Measurements from ENCODE around the gene MARCHF7.
"Not testable (repeated sequence)": the region's sequence is repeated elsewhere in the genome, so short reads cannot be mapped to it uniquely, and the experiment has no call there.

The MARCHF7 gene

DNA sequence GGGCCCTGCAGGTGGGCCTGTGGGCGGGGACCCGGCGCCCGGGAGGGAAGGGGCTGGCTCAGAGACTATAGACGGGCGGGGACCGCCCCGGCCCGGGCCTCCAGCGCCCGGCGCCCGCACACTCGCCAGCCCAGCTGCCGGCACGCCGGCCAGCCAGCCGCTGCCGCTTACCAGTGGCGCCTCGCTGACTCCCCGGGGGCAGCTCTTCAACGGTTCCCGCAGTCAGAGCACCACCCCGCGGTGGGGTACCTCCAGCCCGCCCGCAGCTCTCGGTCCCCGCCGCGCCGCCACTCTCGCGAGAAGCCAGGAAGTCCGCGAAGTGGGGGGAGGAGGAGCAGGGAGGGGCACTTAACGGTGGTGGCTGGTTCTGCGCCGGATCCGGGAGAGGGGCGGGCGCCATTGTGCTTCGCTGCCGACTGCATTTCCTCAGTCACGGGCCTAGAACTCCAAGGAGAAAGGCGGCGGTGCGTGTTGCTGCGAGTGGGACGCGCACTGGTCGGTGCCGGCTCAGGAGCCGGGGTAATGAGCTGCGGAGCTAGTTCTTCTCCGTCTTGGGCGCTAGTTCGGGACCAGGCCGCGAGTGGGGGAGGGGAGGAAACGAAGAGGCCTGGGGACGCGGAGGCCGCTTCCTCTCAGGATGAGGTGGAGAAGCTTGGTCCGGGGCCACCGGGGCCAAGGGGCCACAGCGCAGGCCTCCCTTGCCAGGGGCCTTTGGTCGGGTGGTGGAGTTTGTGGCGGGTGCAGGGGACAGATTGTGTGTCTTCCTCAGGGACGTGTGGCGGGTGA is at the start of gene MARCHF7:
MARCHF7 (plus strand) TSS at position 364 of the 786 bp plus-strand sequence. CDS start 16,517 bp downstream, outside the sequence.
- DNase-seq = peak; percentile 96

DNA sequence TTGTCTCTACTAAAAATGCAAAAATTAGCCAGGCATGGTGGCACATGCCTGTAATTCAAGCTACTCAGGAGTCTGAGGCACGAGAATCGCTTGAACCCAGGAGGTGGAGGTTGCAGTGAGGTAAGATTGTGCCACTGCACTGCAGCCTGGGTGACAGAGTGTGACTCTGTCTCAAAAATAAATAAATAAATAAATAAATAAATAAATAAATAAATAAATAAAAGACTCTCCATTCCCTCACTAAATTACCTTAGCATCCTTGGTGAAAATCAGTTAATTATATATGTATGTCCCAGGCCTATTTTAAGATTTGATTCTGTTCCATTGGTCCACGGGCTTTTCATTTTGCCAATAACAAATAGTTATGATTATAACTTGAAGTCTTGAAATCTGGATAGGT is 44.9 kb upstream of the MARCHF7 start:
- not testable (repeated sequence) for DNase-seq

DNA sequence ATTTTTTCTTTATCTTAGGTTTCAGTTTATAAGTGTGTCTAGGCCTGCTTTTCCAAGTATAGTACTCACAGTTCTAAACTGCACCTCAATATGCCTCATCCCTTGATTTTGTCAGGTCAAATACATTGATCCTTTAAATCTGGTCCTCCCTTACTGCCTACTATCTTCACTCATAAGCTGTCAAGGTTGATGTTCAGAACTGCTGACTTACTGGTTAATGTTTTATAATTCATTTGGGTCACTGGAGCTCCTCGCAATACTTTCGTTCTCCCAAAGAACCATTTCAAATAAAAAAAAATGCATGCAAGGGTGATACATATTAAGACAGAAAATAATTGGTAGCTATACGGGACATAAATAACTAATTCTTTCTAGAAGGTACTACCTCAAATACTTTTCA is 41.3 kb upstream of the MARCHF7 start:
- DNase-seq = no peak

DNA sequence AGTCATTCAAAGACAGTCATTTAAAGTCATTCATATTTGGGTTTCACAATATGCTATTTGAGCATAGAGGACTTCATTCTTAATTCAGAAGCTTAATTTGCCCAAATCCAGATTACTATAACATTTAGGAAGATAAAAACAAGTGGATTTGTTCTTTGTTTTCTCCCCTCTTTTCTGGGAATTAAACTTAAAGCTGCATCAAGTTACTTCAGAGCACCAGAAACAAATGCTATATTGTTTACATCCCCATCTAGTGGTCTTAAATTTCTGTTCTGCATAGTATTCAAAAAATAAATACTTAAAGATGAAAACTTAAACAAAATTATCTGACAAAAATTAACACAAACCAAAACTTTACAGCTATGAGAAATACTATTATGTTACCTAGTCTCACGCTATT is 34.7 kb upstream of the MARCHF7 start:
- DNase-seq = no peak

- no peak for DNase-seq
Measured at GRCh38 chr2:159680692-159681091, 31.6 kb upstream of the MARCHF7 start.

DNA sequence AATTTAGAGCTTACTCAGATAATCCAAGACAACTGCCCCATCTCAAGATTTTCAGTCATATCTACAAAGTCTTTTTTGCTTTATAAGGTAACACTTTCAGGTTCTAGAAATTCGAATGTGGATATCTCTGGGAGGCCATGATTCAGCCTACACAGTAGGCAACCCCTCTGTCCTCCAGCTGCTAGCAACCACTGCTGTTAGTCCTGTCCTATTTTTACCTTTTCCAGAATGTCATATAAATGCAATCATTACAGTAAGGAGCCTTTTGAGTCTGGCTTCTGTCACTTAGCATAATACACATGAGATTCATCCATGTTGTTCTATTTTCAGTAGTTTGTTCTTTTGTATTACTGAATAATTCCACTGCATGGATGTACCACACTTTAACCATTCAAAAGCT is 28.5 kb upstream of the MARCHF7 start:
- DNase-seq = no peak

DNA sequence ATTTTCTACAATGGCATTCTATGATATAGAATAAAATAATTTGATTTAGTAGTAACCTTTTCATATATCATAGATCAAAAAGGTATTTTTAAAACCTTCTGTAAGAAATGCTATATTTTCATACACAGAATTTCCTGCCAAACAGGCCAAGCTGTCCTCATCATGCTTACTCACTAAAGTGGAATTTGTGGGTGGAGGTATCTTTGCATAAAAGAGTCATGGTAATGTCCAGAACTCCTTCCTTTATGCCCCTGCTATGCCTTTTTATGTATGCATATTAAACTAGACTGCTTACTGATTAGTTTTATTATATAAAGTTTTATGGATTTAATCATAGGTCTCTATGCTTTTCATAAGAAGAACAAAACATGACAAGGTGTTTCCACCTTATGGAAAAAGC is 27.5 kb upstream of the MARCHF7 start:
- DNase-seq = no peak

DNA sequence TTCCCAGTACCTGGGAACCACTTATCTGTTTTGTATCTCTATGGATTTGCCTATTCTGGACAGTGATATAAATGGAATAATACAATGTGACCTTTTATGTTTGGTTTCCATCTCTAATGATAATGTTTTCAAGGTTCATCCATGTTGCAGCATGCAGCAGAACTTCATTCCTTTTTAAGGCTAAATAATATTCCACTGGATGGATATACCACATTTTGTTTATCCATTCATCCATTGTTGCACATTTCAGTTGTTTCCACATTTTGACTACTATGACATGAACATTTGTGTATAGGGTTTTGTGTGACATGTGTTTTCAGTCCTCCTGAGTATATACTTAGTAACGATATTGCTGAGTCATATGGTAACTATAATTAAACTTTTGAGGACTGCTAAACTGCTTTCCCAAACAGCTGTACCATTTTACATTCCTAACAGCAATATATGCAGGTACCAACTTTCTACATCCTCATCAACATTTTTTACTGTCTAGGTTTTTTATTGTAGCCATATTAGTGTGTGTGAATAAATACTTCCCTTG is 17.7 kb upstream of the MARCHF7 start:
- DNase-seq = no peak

DNA sequence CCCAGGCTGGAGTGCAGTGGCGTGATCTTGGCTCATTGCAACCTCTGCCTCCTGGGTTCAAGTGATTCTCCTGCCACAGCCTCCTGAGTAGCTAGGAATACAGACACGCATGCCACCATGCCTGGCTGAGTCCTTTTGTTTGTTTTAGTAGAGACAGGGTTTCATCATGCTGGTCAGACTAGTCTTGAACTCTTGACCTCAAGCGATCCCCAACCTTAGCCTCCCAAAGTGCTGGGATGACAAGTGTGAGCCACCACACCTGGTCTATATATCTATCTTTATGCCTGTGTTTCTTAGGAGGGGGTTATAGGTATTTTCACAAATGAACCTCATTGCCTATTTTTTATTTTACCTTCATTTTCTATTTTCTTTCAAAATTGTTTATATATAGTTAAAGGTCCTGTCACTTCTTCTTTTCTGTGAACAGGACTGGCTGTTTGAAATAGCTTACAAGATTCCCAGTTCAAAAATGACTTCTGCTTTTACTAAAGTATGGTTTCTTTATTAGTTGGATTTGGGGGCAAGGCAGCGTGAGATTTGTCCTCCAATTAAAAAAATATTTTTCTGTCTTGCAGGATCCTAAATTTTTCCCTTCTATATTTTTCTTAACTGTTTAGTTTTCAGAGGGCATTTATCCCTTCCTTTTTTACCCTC is 16.4 kb upstream of the MARCHF7 start:
- DNase-seq = no peak

DNA sequence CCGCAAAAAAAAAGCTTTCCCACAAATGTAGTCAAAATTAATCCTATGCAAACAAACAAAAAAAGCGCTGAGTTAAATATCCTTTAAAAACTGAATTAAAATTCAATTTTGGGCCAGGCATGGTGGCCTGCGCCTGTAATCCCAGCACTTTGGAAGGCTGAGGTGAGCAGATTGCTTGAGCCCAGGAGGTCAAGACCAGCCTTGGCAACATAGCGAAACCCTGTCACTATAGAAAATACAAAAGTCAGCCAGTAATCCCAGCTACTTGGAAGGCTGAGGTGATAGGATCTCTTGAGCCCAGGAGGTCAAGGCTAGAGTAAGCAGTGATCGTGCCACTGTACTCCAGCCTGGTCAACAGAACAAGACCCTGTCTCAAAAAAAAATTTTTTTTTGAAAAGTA is 8.8 kb upstream of the MARCHF7 start:
- no peak for DNase-seq

DNA sequence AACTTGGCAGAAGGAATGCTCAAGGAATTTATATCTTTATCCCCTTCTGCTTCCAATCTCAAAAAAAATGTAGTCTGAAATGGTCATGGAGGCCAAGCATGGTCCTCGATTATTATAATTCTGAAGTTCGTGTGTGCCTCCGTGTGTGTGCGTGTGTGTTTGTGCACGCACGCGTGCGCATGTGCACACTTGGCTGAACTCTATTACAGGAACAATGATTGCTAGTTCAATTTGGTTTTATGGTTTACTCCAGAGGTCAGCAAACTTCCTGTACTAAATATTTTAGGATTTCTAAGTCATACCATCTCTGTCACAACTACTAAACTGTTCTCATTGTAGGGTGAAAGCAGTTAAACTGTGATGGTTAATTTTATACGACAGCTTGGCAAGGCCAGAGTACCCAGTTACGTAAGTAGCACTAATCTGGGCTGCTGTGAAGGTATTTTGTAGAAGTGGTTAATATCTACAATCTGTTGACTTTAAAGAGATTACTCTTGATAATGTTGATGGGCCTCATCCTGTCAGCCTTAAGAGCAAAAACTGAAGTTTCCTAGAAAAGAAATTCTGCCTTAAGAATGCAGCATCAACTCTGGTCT is 5.8 kb upstream of the MARCHF7 start:
- DNase-seq = no peak

DNA sequence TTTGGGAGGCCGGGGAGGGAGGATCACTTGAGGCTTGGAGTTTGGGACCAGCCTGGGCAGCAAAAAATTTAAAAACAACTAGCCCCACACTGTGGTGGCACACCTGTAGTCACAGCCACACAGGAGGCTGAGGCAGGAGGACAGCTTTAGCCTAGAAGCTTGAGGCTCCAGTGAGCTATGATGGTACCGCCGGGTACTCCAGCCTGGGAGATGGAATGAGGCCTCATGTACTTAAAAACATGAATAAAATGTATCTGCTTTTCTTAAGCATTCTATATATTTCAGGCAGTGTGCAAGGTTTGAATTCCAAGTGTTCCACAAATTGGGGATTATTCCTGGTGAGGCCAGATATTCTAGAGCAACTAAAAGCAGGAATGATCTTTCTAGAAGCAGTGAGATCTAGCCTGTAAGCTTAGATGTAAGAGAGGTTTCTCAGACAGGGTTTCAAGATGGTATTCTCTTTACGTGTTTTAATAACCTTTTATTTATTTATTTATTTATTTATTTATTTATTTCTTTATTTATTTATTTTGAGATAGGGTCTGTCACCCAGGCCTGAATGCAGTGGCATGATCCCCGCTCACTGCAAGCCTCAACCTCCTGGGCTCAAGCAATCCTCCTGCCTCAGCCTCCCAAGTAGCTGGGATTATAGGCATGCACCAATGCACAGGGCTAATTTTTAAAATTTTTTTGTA is 4.1 kb upstream of the MARCHF7 start:
- DNase-seq = no peak

DNA sequence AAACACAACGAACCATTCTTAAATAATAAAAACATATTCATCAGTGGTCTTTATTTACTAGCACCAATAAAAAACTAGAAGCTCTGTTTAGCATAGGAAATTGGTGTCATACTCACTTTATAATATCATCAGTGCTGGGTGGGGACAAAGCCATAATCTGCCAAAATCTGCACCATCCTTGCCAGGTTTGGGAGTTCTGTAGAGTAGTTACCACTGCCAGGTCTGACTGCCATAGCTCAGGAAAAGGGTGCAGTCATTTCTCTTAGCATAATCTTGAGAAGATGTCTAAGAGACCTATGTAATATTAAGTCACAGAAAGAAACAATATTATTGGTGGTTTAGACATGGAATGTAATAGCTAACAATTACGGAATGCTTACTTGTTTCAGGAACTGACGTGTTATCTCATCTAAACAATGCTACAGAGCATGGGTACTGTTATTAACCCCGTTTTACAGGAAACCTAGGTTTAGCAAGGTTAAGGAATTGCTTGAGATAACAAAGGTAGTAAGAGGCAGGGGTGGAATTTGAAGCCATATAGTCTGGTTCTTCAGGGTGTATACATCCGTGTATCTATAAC is 1.6 kb upstream of the MARCHF7 start:
- DNase-seq = no peak

DNA sequence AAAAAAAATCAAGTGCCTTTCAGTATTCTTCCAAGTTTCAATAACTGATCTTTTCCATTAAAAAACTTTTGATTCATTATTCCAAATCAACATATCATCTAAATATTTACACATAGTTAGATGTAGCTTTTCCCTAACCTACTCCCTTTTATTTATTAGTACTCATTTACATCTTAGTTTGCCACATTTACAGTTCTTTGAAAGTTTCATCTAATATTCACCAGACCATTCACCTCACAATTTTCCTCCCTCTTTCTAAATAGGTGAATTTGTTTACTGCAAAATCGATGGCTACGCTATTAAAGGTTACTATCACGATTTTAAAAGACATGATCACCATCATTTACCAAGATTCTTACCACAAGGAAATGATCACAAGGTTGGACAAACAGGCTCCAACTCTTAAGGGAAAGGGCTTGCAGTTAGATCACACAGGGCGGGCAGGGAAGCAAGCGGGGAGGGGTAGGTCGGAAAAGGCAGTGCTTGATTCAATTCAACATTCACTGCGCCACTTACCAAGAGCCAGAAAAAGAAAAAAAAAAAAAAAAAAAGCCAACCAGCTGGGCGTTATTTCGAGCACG is 654 bp upstream of the MARCHF7 start:
- DNase-seq = no peak

DNA sequence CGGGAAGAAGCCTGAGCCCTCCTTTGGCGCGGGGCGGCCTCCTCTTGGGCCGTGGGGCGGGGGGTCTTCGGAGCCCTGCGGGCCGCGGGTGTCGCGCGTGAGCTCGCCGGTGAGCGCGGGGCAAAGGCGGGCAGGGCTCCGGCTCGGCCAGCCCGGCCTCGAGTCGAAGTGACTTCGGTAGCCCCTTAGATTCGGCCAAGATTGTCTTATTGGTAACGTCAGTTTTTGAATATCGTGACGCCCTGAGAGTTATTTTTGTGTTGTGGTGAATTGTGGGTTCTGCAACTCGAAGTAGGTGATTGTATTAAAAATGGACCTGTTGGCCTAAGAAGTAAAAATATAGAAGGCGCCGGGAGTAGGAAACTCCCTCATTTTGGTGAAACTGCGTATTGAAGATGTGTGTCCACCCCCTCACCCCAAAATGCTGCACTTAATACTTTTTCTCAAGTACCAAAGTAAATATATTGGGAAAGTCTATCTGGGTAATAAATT is 669 bp downstream of the MARCHF7 start:
- no peak for DNase-seq

GRCh38 chr2:159713631-159714246 is 1.4 kb downstream of the MARCHF7 start:
- peak; percentile 38 for DNase-seq

DNA sequence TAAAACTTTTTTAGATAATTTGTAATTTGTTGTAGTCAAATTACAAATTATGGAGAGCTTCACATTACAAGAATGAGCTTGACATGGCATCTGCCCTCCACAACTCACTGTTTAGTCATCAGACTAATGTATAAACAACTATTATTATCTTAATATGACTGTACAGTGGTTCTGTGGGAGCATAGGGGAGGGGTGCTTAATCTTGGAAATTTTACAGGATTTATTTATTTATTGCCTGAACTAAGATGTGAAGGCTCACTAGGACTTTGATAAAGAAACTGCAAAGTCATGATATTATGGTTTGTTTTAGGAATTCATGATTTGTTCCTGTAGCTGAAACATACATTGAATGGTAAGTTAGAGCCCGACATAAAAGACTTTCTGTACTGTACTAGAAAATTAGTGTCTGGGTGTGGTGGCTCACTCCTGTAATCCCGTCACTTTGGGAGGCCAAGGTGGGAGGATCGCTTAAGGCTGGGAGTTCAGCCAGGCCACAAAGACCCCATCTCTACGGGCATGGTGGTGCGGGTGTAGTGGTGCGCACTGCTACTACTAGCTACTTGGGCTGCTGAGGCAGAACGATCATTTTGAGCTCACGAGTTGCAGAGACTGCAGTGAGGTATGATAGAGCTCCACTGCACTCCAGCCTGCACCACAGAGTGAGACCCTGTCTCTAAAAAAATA is 2.1 kb downstream of the MARCHF7 start:
- no peak for DNase-seq

DNA sequence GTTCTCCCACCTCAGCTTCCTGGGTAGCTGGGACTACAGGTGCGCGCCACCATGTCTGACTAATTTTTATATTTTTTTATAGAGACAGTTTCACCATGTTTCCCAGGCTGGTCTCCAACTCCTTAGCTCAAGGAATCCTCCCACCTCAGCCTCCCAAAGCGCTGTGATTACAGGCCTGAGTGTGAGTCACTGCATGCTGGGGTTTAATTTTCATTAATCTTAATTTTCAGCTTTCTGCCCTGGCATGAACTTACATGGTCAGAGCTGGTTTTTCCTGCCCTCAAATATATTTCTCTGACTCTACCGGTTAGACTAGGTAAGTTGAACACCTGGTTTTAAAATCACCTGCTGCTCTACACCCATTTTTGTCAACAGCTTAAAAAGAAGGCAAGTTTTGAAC is 3.1 kb downstream of the MARCHF7 start:
- no peak for DNase-seq

DNA sequence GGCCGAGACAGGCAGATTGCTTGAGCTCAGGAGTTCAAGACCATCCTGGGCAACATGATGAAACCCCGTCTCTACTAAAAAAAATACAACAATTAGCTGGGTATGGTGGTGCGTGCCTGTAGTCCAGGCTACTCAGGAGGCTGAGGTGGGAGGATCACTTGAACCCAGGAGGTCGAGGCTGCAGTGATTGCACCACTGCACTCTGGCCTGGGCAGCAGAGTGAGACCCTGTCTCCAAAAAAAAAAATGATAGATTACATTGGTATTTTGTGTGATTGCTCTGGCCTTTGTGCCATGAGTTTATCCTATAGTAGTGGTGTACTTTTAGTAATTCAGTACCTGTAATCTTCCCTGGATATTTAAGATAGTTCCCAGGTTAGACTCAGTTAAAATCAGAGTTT is 4.1 kb downstream of the MARCHF7 start:
- DNase-seq = not testable (repeated sequence)

- no peak for DNase-seq
Measured at GRCh38 chr2:159716857-159717256, 4.6 kb downstream of the MARCHF7 start.

- no peak for DNase-seq
Measured at GRCh38 chr2:159720676-159721075, 8.4 kb downstream of the MARCHF7 start.
